ENCODE measurements around the gene NEUROD2. TPM values are rescaled to one million over a fixed set of nuclear protein-coding genes. Genes with fewer than 3 reads are reported as not detected.

The NEUROD2 gene
- polyA plus RNA-seq, 2 of the 4 experiments (the other 2 are of a cell fraction), result not detected

DNA sequence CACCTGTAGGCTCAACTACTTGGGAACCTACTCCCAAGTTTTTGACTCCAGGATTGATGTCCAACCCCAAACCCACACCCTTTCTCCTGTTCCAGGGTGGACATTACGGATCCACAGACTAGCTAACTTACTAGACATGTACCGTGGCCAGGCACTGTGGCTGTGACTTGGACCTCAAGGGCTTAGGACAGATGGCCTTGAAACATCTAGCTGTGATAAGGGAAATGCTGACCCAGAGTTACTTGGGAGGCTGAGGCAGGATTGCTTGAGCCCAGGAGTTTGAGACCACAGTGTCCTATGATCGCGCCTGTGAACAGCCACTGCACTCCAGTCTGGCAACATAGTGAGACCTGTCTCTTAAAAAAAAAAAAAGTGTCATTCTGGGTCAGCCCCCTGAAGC lies 33.4 kb upstream of the NEUROD2 start:
- Histone ChIP-seq H3K4me3 (no peak overlapping the region), H3K4me1 (peaks cover 31% of the 10 kb centered on the region), H3K27ac (no peak overlapping the region), H3K4me2 (no peak overlapping the region), H3K9me3 (no peaks in the 10 kb centered on the region)
- ATAC-seq, result no peak
- TF ChIP-seq NR3C1 (IDR thresholded peaks at IDR 0.05), result no peak
- TF ChIP-seq TFCP2L1 (CRISPR knock-in tag; IDR thresholded peaks at IDR 0.05), result no peak
- no peak for TF ChIP-seq ZSCAN20 (CRISPR knock-in tag; IDR thresholded peaks at IDR 0.05)
- TF ChIP-seq CEBPB (IDR thresholded peaks at IDR 0.05), result no peak
- TF ChIP-seq HOXA7 (CRISPR knock-in tag; IDR thresholded peaks at IDR 0.05), result no peak
- no peak for TF ChIP-seq POLR2AphosphoS2 (conservative IDR thresholded peaks at IDR 0.05; ENCODE audit: low read length)
- TF ChIP-seq MAFK (IDR thresholded peaks at IDR 0.05; ENCODE audit: partially characterized antibody), result no peak
- no peak for TF ChIP-seq KDM1A (IDR thresholded peaks at IDR 0.05; ENCODE audit: low read depth)
- CTCF ChIA-PET, result interaction anchor here (1.3 to 58.8 kb wide), 4 partner anchors 6 to 89 kb away, joined by 5 to 1581 read pairs (median 1486); partner anchors contain the start of genes ERBB2, MIEN1, NEUROD2 and PGAP3
- FAIRE-seq, result no peak
- DNase-seq (ENCODE audit: low read depth in 1 of 2, low spot score in 1 of 2), result no peak
- WGBS (ENCODE audit: missing lambda C conversion rate), result 95% methylated on average over 4 of the region's 4 CpGs
- POLR2A ChIA-PET, result no interaction called here

GRCh38 chr17:39640591-39641031 lies 32.9 kb upstream of the NEUROD2 start:
- CTCF ChIA-PET, result interaction anchor here (1.3 to 58.8 kb wide), 4 partner anchors 6 to 90 kb away, joined by 5 to 1581 read pairs (median 1486); partner anchors contain the start of genes ERBB2, MIEN1, NEUROD2 and PGAP3
- H3K4me1 ChIP-seq, result peaks cover 36% of the 10 kb centered on the region
- no peak for ATAC-seq
- H3K9me3 ChIP-seq, result no peaks in the 10 kb centered on the region
- no peak overlapping the region for H3K4me2 ChIP-seq
- WGBS (ENCODE audit: missing lambda C conversion rate), result 73% methylated on average over 4 of the region's 4 CpGs
- H3K4me3 ChIP-seq, result no peak overlapping the region
- no peak overlapping the region for H3K27ac ChIP-seq
- POLR2A ChIA-PET, result no interaction called here
- TF ChIP-seq MAX (IDR thresholded peaks at IDR 0.05) (no peak), TP53 (CRISPR knock-in tag; IDR thresholded peaks at IDR 0.05) (no peak)
- TF ChIP-seq, protein P1, sequence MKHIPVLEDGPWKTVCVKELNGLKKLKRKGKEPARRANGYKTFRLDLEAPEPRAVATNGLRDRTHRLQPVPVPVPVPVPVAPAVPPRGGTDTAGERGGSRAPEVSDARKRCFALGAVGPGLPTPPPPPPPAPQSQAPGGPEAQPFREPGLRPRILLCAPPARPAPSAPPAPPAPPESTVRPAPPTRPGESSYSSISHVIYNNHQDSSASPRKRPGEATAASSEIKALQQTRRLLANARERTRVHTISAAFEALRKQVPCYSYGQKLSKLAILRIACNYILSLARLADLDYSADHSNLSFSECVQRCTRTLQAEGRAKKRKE (CRISPR knock-in tag; IDR thresholded peaks at IDR 0.05; ENCODE audit: low read depth), result no peak
- TF ChIP-seq, protein P2, sequence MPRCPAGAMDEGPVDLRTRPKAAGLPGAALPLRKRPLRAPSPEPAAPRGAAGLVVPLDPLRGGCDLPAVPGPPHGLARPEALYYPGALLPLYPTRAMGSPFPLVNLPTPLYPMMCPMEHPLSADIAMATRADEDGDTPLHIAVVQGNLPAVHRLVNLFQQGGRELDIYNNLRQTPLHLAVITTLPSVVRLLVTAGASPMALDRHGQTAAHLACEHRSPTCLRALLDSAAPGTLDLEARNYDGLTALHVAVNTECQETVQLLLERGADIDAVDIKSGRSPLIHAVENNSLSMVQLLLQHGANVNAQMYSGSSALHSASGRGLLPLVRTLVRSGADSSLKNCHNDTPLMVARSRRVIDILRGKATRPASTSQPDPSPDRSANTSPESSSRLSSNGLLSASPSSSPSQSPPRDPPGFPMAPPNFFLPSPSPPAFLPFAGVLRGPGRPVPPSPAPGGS (IDR thresholded peaks at IDR 0.05), result no peak
- no peak for DNase-seq (ENCODE audit: low read depth in 1 of 2, low spot score in 1 of 2)
- no peak for FAIRE-seq

DNA sequence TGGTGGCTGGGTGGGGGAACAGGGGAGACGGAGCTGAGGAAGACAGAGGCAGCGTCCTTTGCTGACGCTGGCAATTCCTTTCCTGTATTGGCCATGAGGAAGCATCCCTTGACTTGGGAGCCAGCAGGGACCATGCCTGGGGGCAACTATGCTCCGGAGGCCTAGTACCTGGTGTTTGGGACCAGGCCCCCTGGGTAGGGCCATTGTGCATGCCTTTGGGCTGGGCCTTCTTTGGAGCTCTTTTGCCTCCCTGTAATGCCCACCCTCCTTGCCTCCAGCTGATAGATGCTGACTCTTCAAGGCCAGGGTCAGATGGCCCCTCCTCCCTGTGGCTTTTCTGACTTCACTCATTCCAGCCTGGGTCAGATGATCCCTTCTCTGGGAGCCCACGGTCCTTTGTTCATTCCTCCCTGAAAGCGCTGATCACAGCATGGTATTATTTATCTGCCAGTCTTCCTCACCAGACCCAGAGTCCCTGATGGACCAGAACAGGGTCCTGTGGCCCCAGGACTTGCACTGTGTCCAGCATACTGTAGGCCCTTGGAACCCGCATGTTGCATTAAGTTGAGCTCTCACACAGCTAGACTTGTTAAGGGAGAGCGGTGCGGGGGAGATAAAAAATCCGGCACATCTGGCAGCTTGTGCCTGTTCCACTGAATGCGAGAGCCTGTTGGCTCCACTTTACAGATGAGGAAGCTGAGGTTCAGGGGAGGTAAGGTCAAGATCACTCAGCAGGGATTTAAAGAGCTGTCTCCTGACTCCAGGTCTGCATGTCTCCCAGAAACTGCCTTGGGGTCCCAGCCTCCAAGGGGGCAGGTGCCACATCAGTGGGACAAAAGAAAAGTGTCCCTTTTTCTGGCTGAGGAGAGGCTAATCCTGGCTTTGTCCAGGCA lies 32.1 kb upstream of the NEUROD2 start:
- peaks cover 37% of the 10 kb centered on the region for H3K4me1 ChIP-seq
- no peak for DNase-seq (ENCODE audit: low read depth in 1 of 2, low spot score in 1 of 2)
- CTCF ChIA-PET, result interaction anchor here (1.2 to 58.8 kb wide), 5 partner anchors 5 to 114 kb away, joined by 5 to 1581 read pairs (median 1391); partner anchors contain the start of genes ERBB2, NEUROD2, PGAP3 and PNMT

More for the DNA sequence above, 32.1 kb upstream of the NEUROD2 start:
- H3K27ac ChIP-seq, result no peak overlapping the region
- WGBS (ENCODE audit: missing lambda C conversion rate), result 92% methylated on average over 11 of the region's 11 CpGs
- FAIRE-seq, result no peak
- no peak for TF ChIP-seq FOXS1 (CRISPR knock-in tag; IDR thresholded peaks at IDR 0.05)
- TF ChIP-seq ELK1 (IDR thresholded peaks at IDR 0.05; ENCODE audit: low read depth, low read length), result no peak
- no peak for TF ChIP-seq ZNF302 (CRISPR knock-in tag; IDR thresholded peaks at IDR 0.05)
- no peak for TF ChIP-seq HOXA7 (CRISPR knock-in tag; IDR thresholded peaks at IDR 0.05)
- no peak for TF ChIP-seq SMC3 (IDR thresholded peaks at IDR 0.05)
- TF ChIP-seq BHLHE40 (IDR thresholded peaks at IDR 0.05; ENCODE audit: low read depth, low read length), result no peak
- no peak for TF ChIP-seq CHD4 (IDR thresholded peaks at IDR 0.05; ENCODE audit: borderline replicate concordance)
- TF ChIP-seq HMGXB4 (CRISPR knock-in tag; IDR thresholded peaks at IDR 0.05; ENCODE audit: borderline replicate concordance), result no peak
- TF ChIP-seq MAFK (IDR thresholded peaks at IDR 0.05; ENCODE audit: partially characterized antibody), result no peak
- POLR2A ChIA-PET, result no interaction called here
- ATAC-seq, result no peak
- H3K4me2 ChIP-seq, result no peak overlapping the region
- H3K4me3 ChIP-seq, result no peak overlapping the region
- H3K9me3 ChIP-seq, result no peaks in the 10 kb centered on the region
